ENCODE results near the gene RIMBP2. TPM values are rescaled to one million over a fixed set of nuclear protein-coding genes. Genes with fewer than 3 reads are reported as not detected.

Gene RIMBP2
- polyA plus RNA-seq, 1 donor: 1.0 TPM

GRCh38 chr12:130424858-130425697 lies 291.0 kb downstream of the RIMBP2 start:
- DNase-seq (ENCODE audit: low read depth): no peak

GRCh38 chr12:130423991-130424857 lies 291.9 kb downstream of the RIMBP2 start:
- no peak for DNase-seq (ENCODE audit: low read depth)

GRCh38 chr12:130423136-130423535 lies 293.0 kb downstream of the RIMBP2 start:
- DNase-seq (ENCODE audit: low read depth): no peak

- no peak for DNase-seq (ENCODE audit: low read depth)
Measured at GRCh38 chr12:130422676-130423075, 293.4 kb downstream of the RIMBP2 start.

- no peak for DNase-seq (ENCODE audit: low read depth)
Measured at GRCh38 chr12:130421896-130422295, 294.2 kb downstream of the RIMBP2 start.

GRCh38 chr12:130420071-130420470 lies 296.0 kb downstream of the RIMBP2 start:
- no peak for DNase-seq (ENCODE audit: low read depth)

- no peak for DNase-seq (ENCODE audit: low read depth)
Measured at GRCh38 chr12:130419116-130419515, 297.0 kb downstream of the RIMBP2 start.

- no peak for DNase-seq (ENCODE audit: low read depth)
Measured at GRCh38 chr12:130418251-130418650, 297.8 kb downstream of the RIMBP2 start.

GRCh38 chr12:130414381-130414780 lies 301.7 kb downstream of the RIMBP2 start:
- DNase-seq (ENCODE audit: low read depth): no peak

GRCh38 chr12:130413909-130414308 lies 302.2 kb downstream of the RIMBP2 start:
- no peak for DNase-seq (ENCODE audit: low read depth)

GRCh38 chr12:130412384-130412783 lies 303.7 kb downstream of the RIMBP2 start:
- no peak for DNase-seq (ENCODE audit: low read depth)

- DNase-seq (ENCODE audit: low read depth): no peak
Measured at GRCh38 chr12:130405332-130405731, 310.8 kb downstream of the RIMBP2 start.

- no peak for DNase-seq (ENCODE audit: low read depth)
Measured at GRCh38 chr12:130401703-130402102, 314.4 kb downstream of the RIMBP2 start.

- DNase-seq (ENCODE audit: low read depth): no peak
Measured at GRCh38 chr12:130398100-130398848, 317.8 kb downstream of the RIMBP2 start.

- no peak for DNase-seq (ENCODE audit: low read depth)
Measured at GRCh38 chr12:130396667-130397066, 319.4 kb downstream of the RIMBP2 start.

- DNase-seq (ENCODE audit: low read depth): no peak
Measured at GRCh38 chr12:130394906-130395305, 321.2 kb downstream of the RIMBP2 start.

GRCh38 chr12:130391186-130391585 lies 324.9 kb downstream of the RIMBP2 start:
- no peak for DNase-seq (ENCODE audit: low read depth)

GRCh38 chr12:130385193-130385592 lies 330.9 kb downstream of the RIMBP2 start:
- DNase-seq (ENCODE audit: low read depth): no peak

GRCh38 chr12:130384234-130384633 lies 331.9 kb downstream of the RIMBP2 start:
- no peak for DNase-seq (ENCODE audit: low read depth)

GRCh38 chr12:130382818-130383217 lies 333.3 kb downstream of the RIMBP2 start:
- DNase-seq (ENCODE audit: low read depth): no peak

- DNase-seq (ENCODE audit: low read depth): no peak
Measured at GRCh38 chr12:130375296-130376287, 340.5 kb downstream of the RIMBP2 start.

All from forelimb muscle (tissue), 1 donor.